GM12801 (cell line): ENCODE measurements around the gene TMEM161B.

Source experiments
- TF ChIP-seq, protein P1 (sequence below): IDR thresholded peaks from one replicate; pipeline ENCODE4 v1.5.1; 2011; ENCODE audit warnings: control low read depth; ENCODE audit not compliant: insufficient read length; ENCODE audit errors: extremely low read depth

TMEM161B gene

DNA sequence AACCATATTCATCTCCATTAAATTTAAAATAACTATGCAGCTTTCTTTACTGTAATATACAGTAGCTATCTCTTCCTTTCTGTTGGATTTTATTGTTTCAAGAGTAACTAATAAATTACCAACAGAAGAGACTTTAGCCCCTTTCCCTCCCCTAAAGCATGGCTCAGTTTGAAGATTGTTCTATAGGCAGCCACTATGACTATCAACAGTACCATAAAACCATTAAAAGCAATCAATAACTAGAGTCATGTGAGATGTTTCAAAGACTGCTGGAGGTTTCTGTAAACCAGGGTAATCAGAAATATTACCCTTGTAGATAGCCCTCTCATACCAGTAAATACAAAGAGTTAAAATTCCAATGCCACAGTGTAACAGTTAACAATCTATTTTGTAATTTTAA lies 73.0 kb downstream of the TMEM161B start:
- TF ChIP-seq, protein P1, sequence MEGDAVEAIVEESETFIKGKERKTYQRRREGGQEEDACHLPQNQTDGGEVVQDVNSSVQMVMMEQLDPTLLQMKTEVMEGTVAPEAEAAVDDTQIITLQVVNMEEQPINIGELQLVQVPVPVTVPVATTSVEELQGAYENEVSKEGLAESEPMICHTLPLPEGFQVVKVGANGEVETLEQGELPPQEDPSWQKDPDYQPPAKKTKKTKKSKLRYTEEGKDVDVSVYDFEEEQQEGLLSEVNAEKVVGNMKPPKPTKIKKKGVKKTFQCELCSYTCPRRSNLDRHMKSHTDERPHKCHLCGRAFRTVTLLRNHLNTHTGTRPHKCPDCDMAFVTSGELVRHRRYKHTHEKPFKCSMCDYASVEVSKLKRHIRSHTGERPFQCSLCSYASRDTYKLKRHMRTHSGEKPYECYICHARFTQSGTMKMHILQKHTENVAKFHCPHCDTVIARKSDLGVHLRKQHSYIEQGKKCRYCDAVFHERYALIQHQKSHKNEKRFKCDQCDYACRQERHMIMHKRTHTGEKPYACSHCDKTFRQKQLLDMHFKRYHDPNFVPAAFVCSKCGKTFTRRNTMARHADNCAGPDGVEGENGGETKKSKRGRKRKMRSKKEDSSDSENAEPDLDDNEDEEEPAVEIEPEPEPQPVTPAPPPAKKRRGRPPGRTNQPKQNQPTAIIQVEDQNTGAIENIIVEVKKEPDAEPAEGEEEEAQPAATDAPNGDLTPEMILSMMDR: no peak

DNA sequence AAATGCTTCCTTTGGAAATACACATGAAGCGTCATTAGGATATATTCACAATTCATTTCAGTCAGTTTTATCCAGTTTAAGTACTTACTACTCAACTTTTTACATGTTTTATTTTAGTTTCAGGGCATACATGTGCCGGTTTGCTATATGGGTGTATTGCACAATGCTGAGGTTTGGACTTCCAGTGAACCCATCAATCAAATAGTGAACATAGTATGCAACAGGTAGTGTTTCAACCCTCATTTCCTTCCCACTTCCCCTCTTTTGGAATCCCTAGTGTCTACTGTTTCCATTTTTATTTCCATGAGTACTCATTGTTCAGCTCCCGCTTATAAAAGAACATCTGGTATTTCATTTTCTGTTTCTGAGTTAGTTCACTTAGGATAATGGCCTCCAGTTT lies 74.7 kb downstream of the TMEM161B start:
- TF ChIP-seq, protein P1: no peak

DNA sequence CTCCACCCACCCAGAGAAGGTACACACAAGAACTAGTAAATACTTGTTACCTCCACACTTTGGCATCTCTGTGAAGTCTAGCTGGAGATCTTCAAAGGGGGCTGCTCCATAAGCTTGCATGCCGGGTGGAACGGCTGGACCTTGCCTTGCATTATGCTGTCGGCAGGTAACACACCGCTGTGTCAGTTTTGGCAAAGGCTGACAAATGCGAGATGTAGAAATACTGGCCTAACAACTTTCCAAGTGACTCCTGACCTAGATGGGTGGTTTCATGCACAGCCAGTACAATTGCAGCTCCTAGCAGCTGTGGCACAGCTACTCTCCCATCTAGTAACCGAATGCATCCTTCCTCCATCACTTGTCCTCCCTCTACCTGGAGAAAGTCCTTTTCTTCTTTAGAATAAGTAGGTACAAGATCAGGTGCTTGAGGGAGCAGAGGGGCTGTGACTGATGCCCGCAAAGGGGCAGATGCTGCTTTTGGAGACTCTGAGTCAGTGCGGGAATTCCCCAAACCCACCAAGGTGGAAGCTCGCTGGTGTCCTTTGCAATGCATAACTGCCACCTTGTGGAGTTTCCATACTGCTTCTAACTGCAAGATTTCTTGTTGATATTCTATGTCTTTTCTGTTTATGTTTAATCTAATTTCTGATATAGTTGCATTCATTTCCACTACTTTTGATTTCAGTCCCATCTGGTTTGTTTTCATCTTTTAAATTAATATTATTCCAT lies 78.4 kb downstream of the TMEM161B start:
- TF ChIP-seq, protein P1: no peak

DNA sequence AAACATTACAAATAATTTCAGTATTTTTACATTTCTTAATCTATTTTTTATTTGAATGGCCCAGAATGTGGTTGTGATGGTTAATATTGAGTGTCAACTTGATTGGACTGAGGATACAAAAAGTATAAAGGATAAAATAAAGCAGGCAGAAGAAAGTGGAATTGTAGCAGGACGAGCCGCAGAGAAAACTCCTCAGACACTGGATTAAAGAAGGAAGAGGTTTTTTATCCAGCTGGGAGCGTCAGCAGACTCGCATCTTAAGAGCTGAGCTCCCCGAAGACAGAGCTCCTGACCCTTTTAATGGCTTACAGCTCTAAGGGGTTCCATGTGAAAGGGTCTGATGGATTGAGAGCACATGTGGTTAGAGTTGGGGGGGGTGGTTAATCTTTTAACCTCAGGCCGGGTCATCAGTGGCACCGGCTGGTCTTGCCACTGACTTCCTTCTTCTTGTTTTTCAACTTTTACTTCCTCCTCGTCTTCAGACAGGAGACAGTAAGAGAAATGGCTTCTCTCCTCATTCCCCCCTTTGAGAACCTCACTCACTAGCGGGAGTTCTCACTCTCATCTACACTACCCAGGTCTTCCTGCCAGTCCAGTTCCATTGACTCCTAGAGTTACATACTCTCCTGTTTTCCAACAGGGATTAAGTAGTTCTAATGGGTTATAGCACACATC lies 80.0 kb downstream of the TMEM161B start:
- TF ChIP-seq, protein P1: no peak

DNA sequence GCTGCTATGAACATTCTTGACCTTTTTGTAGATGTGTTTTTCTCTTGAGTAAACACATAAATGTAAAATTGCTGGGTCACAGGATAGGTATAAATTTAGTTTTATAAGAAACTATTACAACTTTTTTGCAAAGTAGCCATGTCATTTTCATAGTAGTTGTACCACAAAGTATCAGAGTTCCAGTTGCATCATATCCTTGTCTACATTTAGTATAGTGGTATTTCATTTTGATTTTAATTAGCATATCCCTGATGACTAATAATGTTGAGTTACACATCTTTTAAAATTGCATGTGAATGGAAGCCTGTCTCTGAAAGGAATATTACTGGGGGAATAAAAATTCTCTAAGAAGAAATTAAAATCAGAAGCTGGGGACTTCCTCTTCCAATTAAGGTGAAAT lies 85.4 kb downstream of the TMEM161B start:
- TF ChIP-seq, protein P1: no peak

GRCh38 chr5:88172847-88173758 lies 95.5 kb downstream of the TMEM161B start:
- TF ChIP-seq, protein P1: no peak

DNA sequence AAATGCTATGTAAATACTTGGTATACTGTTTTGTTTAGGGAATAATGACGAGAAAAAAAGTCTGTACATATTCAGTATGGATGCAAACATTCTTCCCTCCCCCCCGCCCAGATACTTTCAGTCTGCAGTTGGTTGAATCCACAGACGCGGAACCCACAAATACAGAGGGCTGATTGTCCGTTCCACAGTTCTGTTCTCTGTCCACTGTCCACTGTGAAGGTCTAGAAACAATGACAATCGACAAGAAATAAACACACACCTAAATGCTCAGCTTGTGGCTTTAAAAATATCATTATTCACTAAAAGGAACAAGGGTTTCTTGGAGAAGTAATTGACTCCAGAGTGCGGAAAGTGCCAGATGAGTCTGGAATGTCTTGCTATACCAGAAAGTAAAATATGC lies 109.1 kb downstream of the TMEM161B start:
- TF ChIP-seq, protein P1: no peak
